ENCODE results near the gene NRIP3.

The NRIP3 gene

DNA sequence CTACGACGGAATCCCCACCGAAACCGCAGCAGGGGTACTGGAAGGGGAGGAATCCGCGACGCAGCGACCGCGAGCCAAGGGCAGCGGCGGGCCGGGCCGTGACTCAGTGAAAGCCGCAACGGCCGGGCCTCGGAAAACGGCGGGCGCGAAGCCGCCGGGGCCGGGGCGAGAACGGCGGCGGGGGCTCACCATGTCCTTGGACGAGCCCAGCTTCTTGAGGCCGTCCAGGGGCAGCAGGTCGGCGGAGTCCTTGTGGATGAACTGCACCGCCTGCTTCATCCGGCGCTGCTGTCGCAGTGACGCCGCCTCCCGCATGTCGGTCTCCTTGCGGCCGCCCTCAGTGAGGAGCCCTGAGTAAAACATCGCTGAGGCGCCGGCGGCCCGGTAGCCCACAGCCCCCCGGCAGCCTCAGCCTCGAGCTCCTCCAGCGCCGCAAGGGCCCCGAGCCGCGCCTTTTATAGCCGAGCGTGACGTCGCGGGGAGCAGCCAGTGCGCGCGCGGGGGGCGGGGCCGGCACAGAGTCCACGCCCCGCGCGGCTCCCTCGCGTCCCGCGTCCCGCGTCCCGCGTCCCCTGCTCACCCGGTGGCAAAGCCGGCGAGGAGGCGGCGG is at the start of gene NRIP3:
NRIP3 (minus strand) TSS at position 429 of the 610 bp plus-strand sequence; CDS start at position 363, 66 bp downstream.
- TF ChIP-seq SUZ12 (IDR thresholded peaks at IDR 0.05) (no peak), CTBP1 (IDR thresholded peaks at IDR 0.05; ENCODE audit: borderline replicate concordance) (no peak), HDGF (IDR thresholded peaks at IDR 0.05; ENCODE audit: borderline replicate concordance) (peak; percentile 53; the same call in 1 of the 2 replicates), FOXK2 (IDR thresholded peaks at IDR 0.05) (no peak), L3MBTL2 (conservative IDR thresholded peaks at IDR 0.05) (peak; percentile 96), SP1 (IDR thresholded peaks at IDR 0.05) (no peak)
- ChIA-PET POLR2A (interaction anchor here (0.9 to 1.3 kb wide), 5 partner anchors 10 to 130 kb away, joined by 3 to 4 read pairs (median 3); no protein-coding TSS in a partner anchor), CTCF (interaction anchor here (0.6 to 2.5 kb wide), 2 partner anchors 10 to 12 kb away, joined by 3 to 14 read pairs; no protein-coding TSS in a partner anchor)
- peak; percentile 86 for DNase-seq (ENCODE audit: extremely low spot score)

DNA sequence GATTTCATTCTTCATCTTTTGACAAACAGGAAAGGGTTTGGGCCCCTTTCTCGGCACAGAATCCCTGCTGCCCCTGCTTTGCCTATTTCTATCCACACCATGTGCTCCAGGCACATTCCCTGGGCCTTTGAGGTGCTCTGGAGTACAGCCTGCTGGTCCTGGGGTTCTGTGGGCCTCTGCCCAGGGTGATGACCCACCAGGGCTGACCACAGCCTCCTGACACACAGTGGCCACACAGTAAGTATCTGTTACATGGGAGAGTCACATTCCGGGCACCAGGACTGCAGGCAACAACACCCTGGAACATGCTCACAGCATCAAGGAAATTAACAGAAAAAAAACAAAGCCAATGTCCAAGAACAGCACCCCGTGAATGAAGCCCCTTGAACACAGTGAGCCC is 48.5 kb upstream of the NRIP3 start:
- ChIA-PET CTCF (no interaction called here), POLR2A (no interaction called here)
- no peak for DNase-seq (ENCODE audit: extremely low spot score)
- TF ChIP-seq ELF4 (IDR thresholded peaks at IDR 0.05) (no peak), HDGF (IDR thresholded peaks at IDR 0.05; ENCODE audit: borderline replicate concordance) (no peak), ZNF384 (IDR thresholded peaks at IDR 0.05) (no peak), FOXM1 (IDR thresholded peaks at IDR 0.05; ENCODE audit: borderline replicate concordance) (no peak), SP1 (IDR thresholded peaks at IDR 0.05) (no peak), SUZ12 (IDR thresholded peaks at IDR 0.05) (no peak), FOXA1 (IDR thresholded peaks at IDR 0.05) (no peak), TARDBP (IDR thresholded peaks at IDR 0.05) (no peak), FOXK2 (IDR thresholded peaks at IDR 0.05) (no peak), L3MBTL2 (conservative IDR thresholded peaks at IDR 0.05) (no peak), LEF1 (IDR thresholded peaks at IDR 0.05; ENCODE audit: borderline replicate concordance) (no peak), CTBP1 (IDR thresholded peaks at IDR 0.05; ENCODE audit: borderline replicate concordance) (no peak)

DNA sequence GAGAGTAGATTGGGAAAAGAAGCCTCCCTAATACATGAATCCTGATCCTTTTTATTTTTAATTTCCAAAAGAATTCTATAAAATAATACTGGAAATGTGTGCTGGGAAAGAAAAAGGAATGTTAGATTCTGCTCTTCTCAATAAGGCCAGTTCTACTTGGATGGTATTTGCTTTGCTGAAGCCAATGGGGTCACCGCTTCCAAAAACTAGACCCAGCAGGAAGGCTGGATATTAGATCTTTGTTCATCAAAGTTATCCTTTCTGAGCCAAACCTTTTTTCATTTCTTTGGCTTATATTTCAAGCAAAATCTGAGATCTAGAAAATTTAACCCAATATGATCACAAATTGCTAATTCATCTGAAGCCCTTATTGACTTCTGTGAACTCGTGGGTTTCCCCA is 46.2 kb upstream of the NRIP3 start:
- CTCF ChIA-PET = no interaction called here
- TF ChIP-seq, protein P1, sequence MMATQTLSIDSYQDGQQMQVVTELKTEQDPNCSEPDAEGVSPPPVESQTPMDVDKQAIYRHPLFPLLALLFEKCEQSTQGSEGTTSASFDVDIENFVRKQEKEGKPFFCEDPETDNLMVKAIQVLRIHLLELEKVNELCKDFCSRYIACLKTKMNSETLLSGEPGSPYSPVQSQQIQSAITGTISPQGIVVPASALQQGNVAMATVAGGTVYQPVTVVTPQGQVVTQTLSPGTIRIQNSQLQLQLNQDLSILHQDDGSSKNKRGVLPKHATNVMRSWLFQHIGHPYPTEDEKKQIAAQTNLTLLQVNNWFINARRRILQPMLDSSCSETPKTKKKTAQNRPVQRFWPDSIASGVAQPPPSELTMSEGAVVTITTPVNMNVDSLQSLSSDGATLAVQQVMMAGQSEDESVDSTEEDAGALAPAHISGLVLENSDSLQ (IDR thresholded peaks at IDR 0.05) = no peak
- TF ChIP-seq ZNF384 (IDR thresholded peaks at IDR 0.05) = no peak
- TF ChIP-seq L3MBTL2 (conservative IDR thresholded peaks at IDR 0.05) = no peak
- TF ChIP-seq ELF4 (IDR thresholded peaks at IDR 0.05) = no peak
- TF ChIP-seq FOXA1 (IDR thresholded peaks at IDR 0.05) = no peak
- TF ChIP-seq SUZ12 (IDR thresholded peaks at IDR 0.05) = no peak
- no peak for TF ChIP-seq NFRKB (IDR thresholded peaks at IDR 0.05)
- TF ChIP-seq CTBP1 (IDR thresholded peaks at IDR 0.05; ENCODE audit: borderline replicate concordance) = no peak
- TF ChIP-seq ARNT (IDR thresholded peaks at IDR 0.05) = no peak
- TF ChIP-seq FOXK2 (IDR thresholded peaks at IDR 0.05) = no peak
- no peak for DNase-seq (ENCODE audit: extremely low spot score)
- POLR2A ChIA-PET = no interaction called here

DNA sequence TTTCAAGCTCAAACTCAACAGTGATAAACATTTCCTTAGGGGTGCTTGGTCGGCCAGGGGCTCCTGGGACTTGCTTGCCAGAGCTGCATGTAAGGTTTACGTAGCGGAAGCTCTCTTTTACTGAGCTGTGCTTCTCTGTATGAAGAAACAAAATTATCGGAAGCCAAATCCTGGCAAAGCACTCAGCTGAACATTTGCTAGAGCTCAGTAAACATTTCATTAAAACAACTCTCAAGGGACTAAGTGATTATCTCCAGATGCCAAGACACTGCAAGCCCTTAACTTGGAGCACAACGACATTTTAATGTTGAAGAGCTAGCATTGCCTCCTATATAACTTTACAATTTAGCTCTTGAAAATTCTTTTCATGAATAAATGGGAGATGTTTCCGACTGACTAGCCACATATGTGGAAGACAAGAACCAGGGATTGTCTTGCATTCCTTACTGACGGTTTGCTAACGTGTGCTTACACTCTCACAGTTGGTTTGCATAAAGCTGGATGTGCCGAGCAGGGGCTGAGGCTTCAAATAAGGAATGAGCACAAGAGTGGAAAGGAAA is 44.2 kb upstream of the NRIP3 start:
- no peak for TF ChIP-seq L3MBTL2 (conservative IDR thresholded peaks at IDR 0.05)
- TF ChIP-seq FOXK2 (IDR thresholded peaks at IDR 0.05) = no peak
- TF ChIP-seq SUZ12 (IDR thresholded peaks at IDR 0.05) = no peak
- TF ChIP-seq, protein P1 (IDR thresholded peaks at IDR 0.05) = no peak
- TF ChIP-seq SP1 (IDR thresholded peaks at IDR 0.05) = no peak
- TF ChIP-seq ARNT (IDR thresholded peaks at IDR 0.05) = no peak
- no peak for TF ChIP-seq ZNF384 (IDR thresholded peaks at IDR 0.05)
- no peak for TF ChIP-seq HDGF (IDR thresholded peaks at IDR 0.05; ENCODE audit: borderline replicate concordance)
- TF ChIP-seq FOXA1 (IDR thresholded peaks at IDR 0.05) = no peak
- CTCF ChIA-PET = interaction anchor here (2.1 kb wide), 1 partner anchor 32 kb away, joined by 10 read pairs; no protein-coding TSS in a partner anchor
- POLR2A ChIA-PET = interaction anchor here (0.9 to 1.0 kb wide), 2 partner anchors 13 to 365 kb away, joined by 3 read pairs; partner anchors contain the start of genes RPL27A and TRIM66
- DNase-seq (ENCODE audit: extremely low spot score) = no peak

DNA sequence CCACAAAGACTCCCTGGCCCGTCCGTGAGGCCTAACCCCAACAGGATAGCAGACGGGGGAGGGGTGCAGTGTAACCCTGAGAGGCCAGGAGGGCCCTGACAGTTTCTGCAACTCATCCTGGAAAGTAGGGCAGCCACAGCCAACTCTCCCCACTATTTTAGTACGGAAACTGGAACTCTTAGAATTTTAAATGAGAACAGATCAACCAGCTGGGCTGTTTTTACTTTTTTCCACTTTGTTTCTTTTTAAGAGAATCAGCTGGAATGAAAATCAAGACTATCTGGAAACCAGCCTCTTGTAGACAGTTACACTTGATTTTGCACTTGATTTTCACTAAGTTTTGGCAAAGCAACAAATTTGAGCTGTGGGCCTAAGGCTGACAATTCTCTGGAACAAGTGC is 42.7 kb upstream of the NRIP3 start:
- no peak for DNase-seq (ENCODE audit: extremely low spot score)
- TF ChIP-seq L3MBTL2 (conservative IDR thresholded peaks at IDR 0.05) (no peak), HDGF (IDR thresholded peaks at IDR 0.05; ENCODE audit: borderline replicate concordance) (no peak), ZNF384 (IDR thresholded peaks at IDR 0.05) (no peak), SP1 (IDR thresholded peaks at IDR 0.05) (no peak), FOXK2 (IDR thresholded peaks at IDR 0.05) (no peak), LEF1 (IDR thresholded peaks at IDR 0.05; ENCODE audit: borderline replicate concordance) (no peak), TARDBP (IDR thresholded peaks at IDR 0.05) (no peak), ELF4 (IDR thresholded peaks at IDR 0.05) (no peak), BHLHE40 (IDR thresholded peaks at IDR 0.05; ENCODE audit: borderline replicate concordance) (no peak), SUZ12 (IDR thresholded peaks at IDR 0.05) (no peak), NFRKB (IDR thresholded peaks at IDR 0.05) (no peak), FOXA1 (IDR thresholded peaks at IDR 0.05) (no peak), FOXM1 (IDR thresholded peaks at IDR 0.05; ENCODE audit: borderline replicate concordance) (no peak), CTBP1 (IDR thresholded peaks at IDR 0.05; ENCODE audit: borderline replicate concordance) (no peak), ARNT (IDR thresholded peaks at IDR 0.05) (no peak)
- TF ChIP-seq, protein P1 (IDR thresholded peaks at IDR 0.05) = no peak
- CTCF ChIA-PET = interaction anchor here (0.6 to 2.1 kb wide), 2 partner anchors 31 to 596 kb away, joined by 4 to 10 read pairs; no protein-coding TSS in a partner anchor
- POLR2A ChIA-PET = interaction anchor here (1.3 kb wide), 1 partner anchor 413 kb away, joined by 3 read pairs; no protein-coding TSS in a partner anchor

DNA sequence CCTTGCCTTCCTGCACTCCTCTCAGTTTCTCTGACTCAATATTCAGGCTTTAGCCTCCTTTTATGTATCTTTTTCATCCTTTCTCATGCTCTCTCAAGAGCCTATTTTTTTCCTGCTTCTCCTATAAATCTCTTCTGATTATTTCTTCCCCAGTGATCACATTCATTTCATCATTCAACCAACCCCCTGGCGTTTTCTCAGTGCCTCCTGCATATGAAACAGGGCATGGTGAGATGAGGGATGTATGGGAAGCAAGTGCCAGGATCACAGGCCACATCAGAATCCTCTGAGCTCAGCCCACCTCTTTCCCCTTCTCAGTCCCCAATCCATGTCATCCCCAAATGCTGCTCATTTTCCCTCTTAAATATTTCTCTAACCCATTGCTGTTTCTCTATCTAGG is 38.7 kb upstream of the NRIP3 start:
- ChIA-PET POLR2A (no interaction called here), CTCF (no interaction called here)
- DNase-seq (ENCODE audit: extremely low spot score) = no peak
- TF ChIP-seq L3MBTL2 (conservative IDR thresholded peaks at IDR 0.05) = no peak
- TF ChIP-seq FOXA1 (IDR thresholded peaks at IDR 0.05) = no peak
- no peak for TF ChIP-seq ZNF384 (IDR thresholded peaks at IDR 0.05)
- no peak for TF ChIP-seq NFRKB (IDR thresholded peaks at IDR 0.05)
- TF ChIP-seq, protein P1 (IDR thresholded peaks at IDR 0.05) = no peak

Data from HEK293T (cell line).